Mononuclear cell (primary cell): ENCODE measurements around the gene ERGIC2. TPM values are rescaled to one million over a fixed set of nuclear protein-coding genes. Genes with fewer than 3 reads are reported as not detected.
"Not testable (repeated sequence)": the region's sequence is repeated elsewhere in the genome, so short reads cannot be mapped to it uniquely, and the experiment has no call there.

Source experiments
- H3K27me3 ChIP-seq: 2 replicates; pipeline ENCODE4 v1.6.0; 2011; ENCODE audit warnings: low read length, control low read depth; ENCODE audit not compliant: insufficient read depth
- H3K4me1 ChIP-seq: 2 replicates; pipeline ENCODE4 v1.5.1; 2011; ENCODE audit warnings: mild to moderate bottlenecking, low read length, control low read depth; ENCODE audit not compliant: insufficient read depth
- H3K4me3 ChIP-seq: 2 replicates; pipeline ENCODE4 v1.5.1; 2011; ENCODE audit warnings: mild to moderate bottlenecking, low read length, moderate library complexity
- H3K9me3 ChIP-seq: 2 replicates; pipeline ENCODE4 v1.5.1; 2011; ENCODE audit warnings: low read depth, mild to moderate bottlenecking, control low read depth, low read length
- total RNA-seq: library from RNA; depleted of rRNA; stranded (reverse); fragments of >200 nt; gene quantifications from one replicate; pipeline ENCODE4 v1.2.3, GENCODE V29; 2012

ERGIC2 gene
- total RNA-seq, 1 donor: 42.4 TPM

GRCh38 chr12:29395356-29395755, 14.4 kb upstream of the ERGIC2 start:
- H3K27me3 ChIP-seq: peaks cover 7% of the 10 kb centered on the region

GRCh38 chr12:29390419-29390818, 9.4 kb upstream of the ERGIC2 start:
- H3K4me3 ChIP-seq, H3K4me1 ChIP-seq, H3K27me3 ChIP-seq: not testable (repeated sequence)

More at GRCh38 chr12:29395356-29395755, 14.4 kb upstream of the ERGIC2 start:
- no peaks in the 10 kb centered on the region for H3K9me3 ChIP-seq
- no peak overlapping the region for H3K4me3 ChIP-seq
- no peaks in the 10 kb centered on the region for H3K4me1 ChIP-seq

GRCh38 chr12:29389295-29389919, 8.4 kb upstream of the ERGIC2 start:
- no peak overlapping the region for H3K4me3 ChIP-seq
- no peaks in the 10 kb centered on the region for H3K9me3 ChIP-seq
- H3K27me3 ChIP-seq: no peaks in the 10 kb centered on the region
- no peaks in the 10 kb centered on the region for H3K4me1 ChIP-seq

More at GRCh38 chr12:29390419-29390818, 9.4 kb upstream of the ERGIC2 start:
- not testable (repeated sequence) for H3K9me3 ChIP-seq

- H3K27me3 ChIP-seq, H3K4me3 ChIP-seq, H3K9me3 ChIP-seq, H3K4me1 ChIP-seq: not testable (repeated sequence)
These were observed 5.2 kb upstream of the ERGIC2 start for GRCh38 chr12:29386084-29386680.

- not testable (repeated sequence) for H3K4me3 ChIP-seq, H3K27me3 ChIP-seq, H3K4me1 ChIP-seq, H3K9me3 ChIP-seq
These were observed 4.2 kb upstream of the ERGIC2 start for GRCh38 chr12:29385194-29385593.

GRCh38 chr12:29382251-29382650, 1.3 kb upstream of the ERGIC2 start:
- H3K4me1 ChIP-seq: no peaks in the 10 kb centered on the region
- no peak overlapping the region for H3K4me3 ChIP-seq
- H3K9me3 ChIP-seq: no peaks in the 10 kb centered on the region
- H3K27me3 ChIP-seq: no peaks in the 10 kb centered on the region

GRCh38 chr12:29376118-29376517, 4.9 kb downstream of the ERGIC2 start:
- H3K4me1 ChIP-seq: no peaks in the 10 kb centered on the region
- no peaks in the 10 kb centered on the region for H3K9me3 ChIP-seq
- no peaks in the 10 kb centered on the region for H3K27me3 ChIP-seq
- H3K4me3 ChIP-seq: no peak overlapping the region

- Histone ChIP-seq H3K9me3 (no peaks in the 10 kb centered on the region), H3K4me1 (no peaks in the 10 kb centered on the region), H3K4me3 (no peak overlapping the region), H3K27me3 (no peaks in the 10 kb centered on the region)
These were observed 6.1 kb downstream of the ERGIC2 start for GRCh38 chr12:29374913-29375312.

- H3K9me3 ChIP-seq: no peaks in the 10 kb centered on the region
- no peak overlapping the region for H3K4me3 ChIP-seq
- no peaks in the 10 kb centered on the region for H3K4me1 ChIP-seq
- no peaks in the 10 kb centered on the region for H3K27me3 ChIP-seq
These were observed 7.0 kb downstream of the ERGIC2 start for GRCh38 chr12:29374012-29374411.

- H3K27me3 ChIP-seq: no peaks in the 10 kb centered on the region
- H3K4me1 ChIP-seq: no peaks in the 10 kb centered on the region
- no peaks in the 10 kb centered on the region for H3K9me3 ChIP-seq
- H3K4me3 ChIP-seq: no peak overlapping the region
These were observed 15.9 kb downstream of the ERGIC2 start for GRCh38 chr12:29365091-29365490.

- Histone ChIP-seq H3K27me3 (no peaks in the 10 kb centered on the region), H3K9me3 (no peaks in the 10 kb centered on the region), H3K4me3 (no peak overlapping the region), H3K4me1 (no peaks in the 10 kb centered on the region)
These were observed 26.0 kb downstream of the ERGIC2 start for GRCh38 chr12:29354954-29355353.

- H3K4me3 ChIP-seq: no peak overlapping the region
- H3K9me3 ChIP-seq: no peaks in the 10 kb centered on the region
- H3K27me3 ChIP-seq: no peaks in the 10 kb centered on the region
- H3K4me1 ChIP-seq: no peaks in the 10 kb centered on the region
These were observed 30.9 kb downstream of the ERGIC2 start for GRCh38 chr12:29350080-29350479.

- Histone ChIP-seq H3K4me3 (no peak overlapping the region), H3K27me3 (no peaks in the 10 kb centered on the region), H3K9me3 (no peaks in the 10 kb centered on the region), H3K4me1 (no peaks in the 10 kb centered on the region)
These were observed 34.1 kb downstream of the ERGIC2 start for GRCh38 chr12:29346769-29347421.

- H3K9me3 ChIP-seq: no peaks in the 10 kb centered on the region
- no peak overlapping the region for H3K4me3 ChIP-seq
- no peaks in the 10 kb centered on the region for H3K27me3 ChIP-seq
- H3K4me1 ChIP-seq: no peaks in the 10 kb centered on the region
These were observed 37.8 kb downstream of the ERGIC2 start for GRCh38 chr12:29343022-29343799.

- Histone ChIP-seq H3K27me3 (no peaks in the 10 kb centered on the region), H3K9me3 (no peaks in the 10 kb centered on the region), H3K4me1 (no peaks in the 10 kb centered on the region), H3K4me3 (no peak overlapping the region)
These were observed 43.6 kb downstream of the ERGIC2 start for GRCh38 chr12:29337325-29337724.
